Renal cortical epithelial cell (primary cell): ENCODE data around the gene CEP170. TPM values are rescaled to one million over a fixed set of nuclear protein-coding genes. Genes with fewer than 3 reads are reported as not detected.

Experiments used
- DNase-seq: peaks from one replicate; pipeline ENCODE4 v3.0.0-alpha.2; 2011; ENCODE audit warnings: low read depth
- total RNA-seq: library from RNA; depleted of rRNA; stranded (reverse); fragments of >200 nt; gene quantifications from 2 replicates; pipeline ENCODE4 v1.2.3, GENCODE V29; 2014

CEP170 gene
- 55.6 and 76.9 TPM in 2 replicates for total RNA-seq

- peak; percentile 94 for DNase-seq
Observed at GRCh38 chr1:243254927-243255790, at the start of gene CEP170. CEP170 (minus strand) TSS chr1:243255281; CDS start chr1:243225280, 30,001 bp downstream.

DNA sequence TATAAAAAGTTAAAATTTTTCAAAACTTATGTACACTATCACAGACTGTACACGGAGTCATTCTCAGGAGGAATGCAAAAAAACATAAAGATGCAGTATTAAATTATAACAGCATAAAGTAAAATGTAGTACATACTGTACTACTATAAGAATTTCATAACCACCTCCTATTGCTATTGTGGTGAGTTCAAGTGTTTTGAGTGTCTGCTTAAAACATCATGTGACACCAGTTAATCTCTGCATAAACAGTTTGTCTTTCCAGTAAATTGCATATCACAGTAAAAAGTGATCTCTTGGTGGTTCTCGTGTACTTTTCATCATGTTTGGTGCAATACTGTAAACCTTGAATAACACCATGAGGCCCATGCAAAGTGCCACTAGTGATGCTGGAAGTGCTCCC, 46.0 kb upstream of the CEP170 start:
- no peak for DNase-seq

DNA sequence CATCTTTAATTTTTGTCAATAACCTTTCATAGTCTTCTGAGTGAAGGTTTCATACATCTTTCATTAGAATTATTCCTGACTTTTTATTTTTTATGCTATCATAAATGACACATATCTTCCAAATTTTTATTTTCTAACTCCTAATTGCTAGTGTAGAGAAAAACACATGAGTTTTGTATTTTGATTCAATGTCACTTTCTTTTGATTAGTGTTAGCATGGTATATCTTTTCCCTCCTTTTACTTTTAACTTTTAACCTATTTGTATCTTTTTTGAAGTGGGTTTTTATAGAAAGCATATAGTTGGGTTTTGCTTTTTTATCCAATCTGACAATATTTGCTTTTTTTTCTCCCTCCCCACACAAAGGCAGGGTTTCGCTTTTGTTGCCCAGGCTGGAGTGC, 44.0 kb upstream of the CEP170 start:
- no peak for DNase-seq

DNA sequence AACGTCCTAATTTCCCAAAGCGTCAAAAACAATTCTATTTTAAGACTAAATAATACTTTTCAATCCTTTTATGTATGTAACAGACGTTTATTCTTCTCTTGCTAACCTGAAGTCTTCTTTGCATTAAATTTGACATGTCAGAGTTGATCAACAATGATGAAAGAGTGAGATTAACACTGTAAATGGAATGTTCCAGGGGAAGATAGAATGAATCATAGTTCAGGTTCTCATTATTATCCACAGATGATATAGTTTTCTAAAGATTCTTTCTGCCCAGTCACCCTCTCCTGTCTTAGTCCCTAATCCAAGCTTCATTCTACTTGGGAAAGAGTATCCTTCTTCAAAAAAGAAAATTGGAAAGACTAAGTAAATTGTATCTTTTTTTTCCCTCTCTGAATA, 39.6 kb upstream of the CEP170 start:
- DNase-seq: peak; percentile 46

DNA sequence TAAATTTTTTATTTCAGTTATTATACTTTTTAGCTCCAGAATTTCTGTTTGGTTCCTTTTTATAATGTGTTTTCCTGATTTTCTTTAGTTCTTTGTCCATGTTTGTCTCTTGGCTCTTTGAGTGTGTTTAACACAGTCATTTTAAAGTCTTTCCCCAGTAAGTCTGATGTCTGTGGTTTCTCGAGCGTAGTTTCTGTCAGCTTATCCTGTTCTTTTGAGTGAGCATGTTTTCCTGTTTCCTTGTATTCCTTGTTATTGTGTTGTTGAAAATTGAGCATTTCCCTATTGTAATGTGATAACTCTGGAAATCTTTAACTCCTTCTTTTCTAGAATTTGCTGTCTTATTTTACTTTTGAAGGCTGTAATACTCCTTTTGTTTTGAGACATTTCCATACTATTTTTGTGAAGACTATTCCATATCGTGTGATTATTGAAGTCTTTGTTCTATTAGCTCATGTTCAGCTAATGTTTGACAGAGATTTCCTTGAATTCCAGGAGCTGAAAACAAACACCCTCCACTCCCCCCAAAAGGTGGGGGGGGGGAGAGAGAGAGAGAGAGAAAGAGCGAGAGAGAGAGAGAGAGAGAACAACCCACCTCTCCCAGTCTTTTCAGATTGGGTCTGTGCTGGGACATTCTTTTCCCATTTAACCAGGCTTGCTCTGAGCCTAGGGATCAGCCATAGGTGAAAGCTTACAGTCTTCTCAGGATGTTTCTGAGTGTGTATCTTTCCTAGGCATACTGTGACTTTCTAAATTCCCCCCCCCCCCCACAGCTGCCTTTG, 39.1 kb upstream of the CEP170 start:
- peak; percentile 44 for DNase-seq

DNA sequence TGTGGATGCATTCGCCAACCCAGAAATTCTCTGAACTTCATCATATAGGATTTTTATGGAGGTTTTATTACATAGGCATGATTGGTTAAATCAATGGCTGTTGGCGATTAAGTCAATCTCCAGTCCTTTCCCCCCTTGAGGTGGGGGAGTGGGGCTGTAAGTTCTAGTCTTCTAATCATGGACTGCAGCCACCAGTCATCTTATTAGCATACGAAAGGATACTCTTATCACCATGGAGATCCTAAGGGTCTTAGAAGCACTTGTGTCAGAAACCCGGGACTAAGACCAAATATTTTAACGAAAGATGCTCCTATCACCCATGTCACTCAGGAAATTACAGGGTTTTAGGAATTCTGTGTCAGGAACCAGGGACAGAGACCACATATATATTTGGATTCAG, 37.0 kb upstream of the CEP170 start:
- no peak for DNase-seq

DNA sequence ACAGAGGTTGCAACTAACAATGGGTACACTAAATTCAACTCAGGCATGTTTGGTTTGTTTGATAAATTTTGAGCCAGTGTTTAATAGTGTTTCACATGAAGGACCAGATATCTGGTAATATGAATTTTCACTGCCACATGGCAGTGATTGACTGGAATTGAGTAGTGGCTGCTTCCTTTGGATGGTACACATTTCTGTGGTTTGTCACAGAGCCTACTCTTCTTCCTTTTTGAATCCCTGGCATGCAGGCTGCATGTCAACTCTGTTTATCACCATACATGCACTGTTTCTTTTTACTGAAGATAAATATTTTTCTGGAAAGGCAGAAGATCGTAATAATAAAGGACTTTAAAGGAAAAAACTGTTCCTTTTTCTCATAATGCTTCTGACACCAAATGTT, 36.2 kb upstream of the CEP170 start:
- DNase-seq: no peak

DNA sequence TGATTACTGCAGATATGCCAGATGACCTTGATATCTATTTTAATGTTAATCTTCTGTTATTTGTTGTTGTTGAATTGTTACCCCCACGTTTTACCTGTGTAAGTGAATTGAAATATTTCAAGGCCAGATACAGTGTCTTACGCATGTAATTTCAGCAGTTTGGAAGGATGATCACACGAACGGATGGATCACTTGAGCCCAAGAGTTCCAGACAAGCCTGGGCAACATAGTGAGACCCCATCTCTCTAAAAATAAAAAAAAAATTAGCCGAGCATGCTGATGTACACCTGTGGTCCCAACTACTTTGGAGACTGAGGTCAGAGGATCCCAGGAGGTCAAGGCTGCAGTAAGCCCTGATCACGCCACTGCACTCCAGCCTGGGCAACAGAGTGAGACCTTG, 33.0 kb upstream of the CEP170 start:
- DNase-seq: no peak

DNA sequence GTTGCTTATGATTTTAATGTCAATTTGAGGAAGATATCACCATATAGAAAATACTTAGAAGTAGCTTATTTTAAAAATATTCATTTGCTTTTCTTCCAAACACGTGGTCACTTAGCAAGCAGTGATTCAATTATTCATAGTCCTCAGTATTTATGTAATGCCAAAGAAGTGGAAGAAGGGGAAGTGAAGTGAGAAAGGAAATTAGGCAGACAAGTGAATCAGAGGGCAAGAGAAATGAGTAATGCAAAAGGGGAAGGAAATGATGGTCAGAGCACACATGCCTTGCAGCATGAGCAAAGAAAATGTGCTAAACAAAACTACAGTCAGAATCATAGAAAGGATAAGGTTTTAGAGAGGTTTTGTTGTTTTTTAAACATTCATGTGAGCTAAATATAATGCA, 32.6 kb upstream of the CEP170 start:
- peak; percentile 87 for DNase-seq

- no peak for DNase-seq
Observed at GRCh38 chr1:243287123-243287460, 32.0 kb upstream of the CEP170 start.

- DNase-seq: peak; percentile 18
Observed at GRCh38 chr1:243286409-243287122, 31.5 kb upstream of the CEP170 start.

DNA sequence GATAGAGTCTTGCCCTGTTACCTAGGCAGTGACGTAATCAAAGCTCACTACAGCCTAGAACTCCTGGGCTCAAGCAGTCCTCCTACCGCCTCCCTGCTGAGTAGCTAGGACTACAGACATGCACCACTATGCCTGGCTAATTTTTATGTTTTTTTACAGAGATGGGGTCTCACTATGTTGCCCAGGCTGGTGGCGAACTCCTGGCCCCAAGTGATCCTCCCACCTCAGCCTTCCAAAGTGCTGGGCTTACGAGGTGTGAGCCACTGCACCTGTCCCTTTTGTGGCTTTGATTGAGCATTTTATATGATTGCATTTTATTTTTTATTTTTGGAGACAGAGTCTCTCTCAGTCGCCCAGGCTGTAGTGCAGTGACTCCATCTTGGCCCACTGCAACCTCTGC, 26.6 kb upstream of the CEP170 start:
- no peak for DNase-seq

GRCh38 chr1:243280571-243281129, 25.6 kb upstream of the CEP170 start:
- DNase-seq: no peak

DNA sequence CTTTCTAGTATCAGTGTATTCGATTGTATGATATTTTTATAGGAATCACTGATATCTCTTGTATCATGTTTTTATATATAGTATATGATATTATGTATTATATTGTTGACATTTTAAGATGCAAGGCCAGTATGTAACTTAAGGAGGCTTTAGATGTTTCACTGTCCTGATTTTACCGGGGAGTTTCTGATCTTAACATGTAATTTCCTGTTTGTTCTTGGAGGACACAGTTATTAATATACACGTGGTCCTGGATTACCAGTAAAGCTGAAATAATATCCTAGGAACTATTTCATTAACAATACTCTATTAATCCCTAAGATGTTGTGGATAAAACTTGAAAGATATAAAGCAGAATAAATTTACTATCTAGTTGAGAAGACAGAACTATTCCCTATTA, 20.2 kb upstream of the CEP170 start:
- no peak for DNase-seq

DNA sequence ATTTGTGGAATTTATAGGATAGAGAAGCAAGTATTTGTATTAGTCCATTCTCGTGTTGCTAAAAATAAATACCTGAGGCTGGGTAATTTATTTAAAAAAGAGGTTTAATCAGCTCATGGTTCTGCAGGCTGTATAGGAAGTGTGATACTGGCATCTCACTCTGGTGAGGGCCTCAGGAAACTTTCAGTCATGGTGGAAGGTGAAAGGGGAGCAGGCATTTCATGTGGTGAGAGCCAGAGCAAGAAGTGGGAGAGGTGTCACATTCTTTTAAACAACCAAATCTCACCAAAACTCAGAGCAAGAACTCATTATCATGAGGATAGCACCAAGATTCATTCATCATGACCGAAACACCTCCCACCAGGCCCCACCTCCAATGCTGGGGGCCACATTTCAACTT, 18.9 kb upstream of the CEP170 start:
- no peak for DNase-seq

DNA sequence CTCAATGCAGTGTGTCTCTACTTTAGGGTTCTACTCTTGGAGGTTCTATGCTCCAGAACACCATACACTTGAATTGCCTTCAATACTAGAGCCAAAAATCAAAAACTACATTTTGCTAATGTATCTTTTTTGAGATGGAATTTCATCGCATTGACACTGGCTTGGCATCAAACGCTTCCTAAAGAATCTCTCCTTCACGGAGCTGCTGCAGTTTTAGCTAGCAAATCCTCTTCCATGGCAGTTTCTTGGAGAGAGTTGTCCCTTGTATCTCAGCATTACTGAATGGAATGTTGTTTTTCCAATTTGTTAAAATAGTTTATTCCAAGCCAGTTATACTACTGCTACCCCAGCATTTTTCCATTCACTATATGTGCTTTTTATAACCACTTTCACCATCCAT, 18.4 kb upstream of the CEP170 start:
- DNase-seq: no peak

- no peak for DNase-seq
Observed at GRCh38 chr1:243272401-243272800, 17.3 kb upstream of the CEP170 start.

GRCh38 chr1:243271996-243272395, 16.9 kb upstream of the CEP170 start:
- no peak for DNase-seq

- no peak for DNase-seq
Observed at GRCh38 chr1:243270097-243270864, 15.2 kb upstream of the CEP170 start.

- DNase-seq: no peak
Observed at GRCh38 chr1:243269461-243269801, 14.3 kb upstream of the CEP170 start.

DNA sequence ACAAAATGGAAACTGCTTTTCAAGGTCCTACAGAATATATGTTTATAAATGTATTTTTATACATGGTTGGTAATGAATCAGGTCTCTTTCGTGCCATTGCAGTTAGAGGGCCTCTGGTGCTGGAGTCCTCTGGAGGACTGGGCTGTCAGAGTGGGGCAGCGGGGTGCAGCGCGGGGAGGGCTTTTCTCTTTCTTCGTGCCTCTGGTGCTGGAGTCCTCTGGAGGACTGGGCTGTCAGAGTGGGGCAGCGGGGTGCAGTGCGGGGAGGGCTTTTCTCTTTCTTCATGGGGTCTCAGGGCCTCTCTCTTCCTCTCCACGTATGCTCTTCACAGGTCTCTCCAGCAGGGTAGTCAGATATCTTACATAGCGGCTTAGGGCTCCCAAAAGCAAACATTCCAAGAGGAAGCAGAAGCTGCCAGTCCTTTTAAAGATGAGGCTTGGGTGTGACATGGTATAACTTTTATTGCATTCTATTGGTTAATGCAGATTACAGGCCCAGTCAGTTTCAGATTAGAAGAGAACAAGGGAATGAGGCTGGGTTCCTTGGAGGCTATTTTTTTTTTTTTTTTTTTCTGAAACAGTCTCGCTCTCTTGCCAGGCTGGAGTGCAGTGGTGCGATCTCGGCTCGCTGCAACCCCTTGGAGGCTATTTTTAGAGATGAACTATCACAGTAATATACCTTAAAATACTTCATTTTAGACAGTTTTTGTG, 13.8 kb upstream of the CEP170 start:
- no peak for DNase-seq
